ENCODE measurements around the gene RAET1L.
"Not testable (repeated sequence)": the region's sequence is repeated elsewhere in the genome, so short reads cannot be mapped to it uniquely, and the experiment has no call there.

Gene RAET1L

DNA sequence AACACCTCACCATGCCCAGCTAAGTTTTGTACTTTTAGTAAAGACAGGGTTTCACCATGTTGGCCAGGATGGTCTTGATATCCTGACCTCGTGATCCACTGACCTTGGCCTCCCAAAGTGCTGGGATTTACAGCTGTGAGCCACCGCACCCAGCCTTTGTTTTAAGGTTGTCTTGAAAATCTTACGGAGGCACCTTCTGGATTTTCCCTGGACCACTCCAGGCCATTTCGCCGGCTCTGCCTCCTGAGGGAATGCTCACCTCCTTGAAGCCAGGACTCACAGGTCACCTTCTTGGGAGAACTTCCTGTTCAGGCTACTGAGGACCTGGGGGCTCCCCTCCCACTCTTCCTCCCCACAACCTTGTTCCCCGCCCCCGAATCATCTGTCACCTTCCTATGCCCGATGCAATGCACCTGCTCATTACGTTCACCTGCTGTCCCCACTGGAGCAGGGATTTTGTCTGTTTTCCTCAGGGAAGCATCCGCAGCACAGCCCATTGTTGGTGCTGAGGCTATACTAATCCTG is 19.4 kb upstream of the RAET1L start:
- DNase-seq (ENCODE audit: low read depth in 2 of 2) = no peak

- no peak for DNase-seq (ENCODE audit: low read depth in 2 of 2)
Observed at GRCh38 chr6:150043501-150044412, 18.4 kb upstream of the RAET1L start.

GRCh38 chr6:150043096-150043495 is 17.8 kb upstream of the RAET1L start:
- DNase-seq (ENCODE audit: low read depth in 2 of 2) = no peak

- DNase-seq (ENCODE audit: low read depth in 2 of 2) = no peak
Observed at GRCh38 chr6:150038202-150039062, 13.1 kb upstream of the RAET1L start.

GRCh38 chr6:150037526-150038201 is 12.3 kb upstream of the RAET1L start:
- no peak for DNase-seq (ENCODE audit: low read depth in 2 of 2)

- no peak for DNase-seq (ENCODE audit: low read depth in 2 of 2)
Observed at GRCh38 chr6:150036081-150036480, 10.7 kb upstream of the RAET1L start.

DNA sequence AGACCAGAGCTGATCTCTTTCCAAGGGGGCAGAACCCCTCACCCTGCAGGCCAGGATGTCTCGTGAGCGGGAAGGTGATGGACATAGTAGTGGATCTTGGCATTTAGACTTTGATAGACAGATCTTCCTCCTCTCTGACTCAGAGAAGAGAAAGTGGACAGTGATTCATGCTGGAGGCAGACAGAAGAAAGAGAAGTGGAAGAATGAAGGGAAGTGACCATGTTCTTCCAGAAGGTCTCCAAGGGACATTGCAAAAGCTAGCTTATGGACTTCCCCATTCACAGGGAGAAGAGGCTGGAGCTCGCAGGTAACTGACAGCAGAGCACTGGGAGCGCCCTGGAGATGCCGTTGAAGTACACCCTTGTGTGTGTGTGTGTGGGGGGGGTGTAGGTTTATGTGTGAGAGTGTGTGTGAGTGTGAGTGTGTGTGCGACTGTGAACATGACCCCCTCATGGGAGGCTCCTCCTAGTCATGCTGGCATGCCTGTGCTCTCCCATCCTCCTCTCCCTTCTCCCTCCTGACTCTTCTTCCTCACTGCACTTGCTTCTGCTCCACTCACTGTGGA is 8.0 kb upstream of the RAET1L start:
- no peak for DNase-seq (ENCODE audit: low read depth in 2 of 2)

GRCh38 chr6:150032598-150032997 is 7.3 kb upstream of the RAET1L start:
- DNase-seq (ENCODE audit: low read depth in 2 of 2) = no peak

GRCh38 chr6:150030611-150031010 is 5.3 kb upstream of the RAET1L start:
- no peak for DNase-seq (ENCODE audit: low read depth in 2 of 2)

DNA sequence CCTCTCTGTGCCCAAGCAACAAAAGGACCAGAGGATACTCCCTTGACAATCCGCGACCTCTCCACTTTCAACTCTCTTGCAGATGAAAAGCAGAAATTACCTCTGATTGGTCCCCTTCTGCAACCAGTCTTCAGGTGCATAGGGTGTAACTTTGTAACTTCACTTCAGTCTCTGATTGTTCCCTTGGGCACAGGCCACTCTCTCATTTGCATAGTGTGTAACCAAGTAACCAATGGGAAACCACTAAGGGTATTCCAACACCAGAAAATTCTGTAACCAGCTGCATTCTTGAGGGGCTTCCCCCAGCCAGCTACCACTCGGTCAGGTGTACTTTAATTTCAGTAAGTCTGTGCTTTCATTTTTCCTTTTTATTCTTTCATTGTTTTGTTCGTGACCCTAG is 4.4 kb upstream of the RAET1L start:
- no peak for DNase-seq (ENCODE audit: low read depth in 2 of 2)

DNA sequence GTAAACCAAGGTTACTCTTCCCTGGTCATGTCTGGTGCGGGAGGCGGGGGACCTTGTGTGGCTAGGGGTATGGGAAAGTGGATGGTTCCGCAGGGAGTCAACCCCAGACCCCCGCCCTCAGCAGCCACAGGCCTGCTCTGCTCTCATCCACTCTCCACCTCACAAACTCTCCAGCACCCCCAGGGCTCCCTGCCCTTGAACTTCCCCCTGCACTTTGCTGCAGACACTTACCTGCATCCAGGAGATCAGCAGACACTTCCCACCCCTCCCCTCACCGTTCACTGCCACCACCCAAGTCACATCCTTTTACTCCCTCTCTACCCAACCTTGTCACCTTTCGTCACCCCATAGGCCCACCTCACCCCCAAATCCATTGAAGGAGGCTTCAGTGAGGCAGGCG is 3.9 kb upstream of the RAET1L start:
- no peak for DNase-seq (ENCODE audit: low read depth in 2 of 2)

DNA sequence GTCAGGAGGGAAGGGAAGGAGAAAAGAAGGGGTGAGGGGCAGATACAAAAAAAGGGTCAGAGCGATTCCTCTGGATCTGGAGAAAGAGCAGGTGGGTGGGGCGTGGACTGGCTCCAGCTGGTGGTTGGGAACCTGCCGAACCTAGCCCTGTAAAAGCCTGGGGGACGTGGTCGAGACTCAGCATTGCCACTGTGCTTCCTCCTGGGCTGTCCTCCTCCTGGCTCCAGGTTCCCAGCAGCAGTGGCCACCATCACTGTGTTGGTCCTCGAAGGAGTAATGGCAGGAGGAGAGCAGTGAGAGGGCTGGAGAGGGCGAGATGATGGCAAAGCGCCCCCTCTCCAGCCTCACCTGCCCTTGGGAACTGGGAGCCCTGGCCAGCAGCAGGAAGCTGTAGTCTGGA is 3.5 kb upstream of the RAET1L start:
- no peak for DNase-seq (ENCODE audit: low read depth in 2 of 2)

- DNase-seq (ENCODE audit: low read depth in 2 of 2) = no peak
Observed at GRCh38 chr6:150027806-150028565, 2.7 kb upstream of the RAET1L start.

- DNase-seq (ENCODE audit: low read depth in 2 of 2) = no peak
Observed at GRCh38 chr6:150026976-150027805, 1.9 kb upstream of the RAET1L start.

DNA sequence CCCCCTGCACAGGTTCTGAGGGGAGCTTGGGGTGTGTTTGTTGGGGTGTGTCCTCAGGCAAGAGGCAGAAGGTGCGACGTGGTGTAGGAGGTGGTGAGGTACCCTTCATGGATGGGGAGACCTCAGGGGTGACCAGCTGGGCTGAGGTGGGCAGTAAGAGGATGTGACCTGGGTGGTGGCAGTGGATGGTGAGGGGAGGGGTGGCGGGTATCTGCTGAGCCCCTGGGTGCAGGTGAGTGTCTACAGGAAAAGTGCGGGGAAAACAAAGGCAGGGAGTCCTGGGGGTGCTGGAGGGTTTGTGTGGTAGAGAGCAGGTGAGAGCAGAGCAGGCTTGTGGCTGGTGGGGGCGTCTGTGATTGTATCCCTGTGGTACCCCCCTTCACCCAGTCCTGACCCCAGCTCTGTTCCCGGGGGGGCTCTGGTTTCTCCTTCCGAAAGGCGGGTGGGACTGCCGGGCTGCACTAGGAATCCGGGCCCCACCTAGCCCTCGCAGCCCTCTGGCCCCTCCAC is 631 bp downstream of the RAET1L start:
- DNase-seq (ENCODE audit: low read depth in 2 of 2) = no peak

DNA sequence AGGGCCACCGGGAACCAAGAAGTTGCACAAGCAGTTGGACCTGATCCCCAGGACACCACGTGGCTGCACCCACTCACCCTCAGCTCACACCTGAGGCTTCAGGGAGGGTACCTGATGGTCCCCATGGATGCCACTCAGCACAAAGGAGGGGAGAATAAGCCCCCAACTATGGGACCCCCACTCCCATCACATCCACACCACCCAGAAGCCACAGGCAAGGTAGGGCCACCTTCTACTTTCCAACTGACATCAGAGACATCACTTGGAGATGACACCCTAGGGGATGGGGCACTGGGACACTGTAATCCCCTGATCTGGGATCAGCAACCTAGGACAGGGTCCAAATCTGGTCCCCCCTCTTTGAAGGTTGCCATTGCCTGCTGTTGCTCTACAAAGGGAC is 1.3 kb downstream of the RAET1L start:
- not testable (repeated sequence) for DNase-seq (ENCODE audit: low read depth in 2 of 2)

GRCh38 chr6:150021870-150022269 is 3.5 kb downstream of the RAET1L start:
- DNase-seq (ENCODE audit: low read depth in 2 of 2) = not testable (repeated sequence)

DNA sequence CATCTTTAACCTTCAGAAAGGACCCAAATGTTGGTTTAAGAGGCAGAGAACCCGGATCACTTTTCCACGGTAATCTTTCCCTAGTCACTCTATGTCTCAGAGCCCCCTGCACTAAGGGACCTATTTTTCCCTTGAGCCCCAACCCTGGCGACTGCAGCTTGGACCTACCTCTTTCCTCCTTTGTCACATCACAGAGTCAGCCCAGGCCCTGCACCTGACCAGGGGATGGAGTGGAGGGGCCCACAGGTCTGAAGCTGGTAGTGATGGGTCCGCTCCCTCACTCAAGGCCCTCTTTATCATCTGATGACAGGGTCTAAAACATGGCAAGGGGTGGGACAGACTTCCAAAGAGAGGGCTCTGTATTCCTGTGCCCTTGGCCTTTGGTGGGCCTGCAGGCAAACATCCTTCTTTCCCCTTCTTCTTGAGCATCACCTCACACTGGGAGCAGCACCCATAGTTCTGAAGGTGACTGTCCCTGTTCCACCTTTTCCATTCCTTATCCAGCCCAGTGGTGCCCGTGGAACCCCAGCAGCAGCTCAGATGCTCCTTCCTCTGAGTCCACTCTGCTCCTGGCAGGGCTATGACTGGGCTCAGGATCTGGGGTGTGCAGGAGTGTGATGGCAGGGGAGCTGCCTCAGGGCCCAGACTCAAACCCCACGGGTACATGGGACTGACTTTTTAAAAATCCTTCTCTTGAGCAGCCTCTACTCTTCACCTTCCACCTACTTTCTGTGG is 6.3 kb downstream of the RAET1L start:
- DNase-seq (ENCODE audit: low read depth in 2 of 2) = no peak

GRCh38 chr6:150017186-150017521 is 8.2 kb downstream of the RAET1L start:
- not testable (repeated sequence) for DNase-seq (ENCODE audit: low read depth in 2 of 2)
